ENCODE data around the gene SRP54.

DNA sequence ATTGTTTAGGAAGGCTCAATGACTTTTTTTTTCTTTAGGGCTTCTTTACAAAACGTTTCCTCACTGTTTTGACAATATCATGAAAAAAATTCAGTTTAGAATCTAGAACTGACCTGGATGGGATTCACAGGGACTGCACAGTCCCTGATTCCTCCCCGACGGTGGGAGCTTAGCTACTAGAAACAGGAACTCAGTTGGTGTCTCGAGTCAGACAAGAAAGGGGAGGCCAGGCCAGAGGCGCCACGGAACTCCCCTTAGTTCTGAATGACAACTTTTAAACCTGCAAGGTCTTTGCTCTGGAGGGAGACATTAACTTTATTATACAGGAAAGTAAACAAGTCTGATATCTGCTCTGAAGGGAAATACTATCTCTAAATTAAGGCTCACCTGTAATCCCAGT, 45.4 kb upstream of the SRP54 start:
- TF ChIP-seq EGR1 (IDR thresholded peaks at IDR 0.05; ENCODE audit: low read depth in 2 of 2): no peak
- no peak for TF ChIP-seq RAD21 (IDR thresholded peaks at IDR 0.05)
- TF ChIP-seq, protein P1, sequence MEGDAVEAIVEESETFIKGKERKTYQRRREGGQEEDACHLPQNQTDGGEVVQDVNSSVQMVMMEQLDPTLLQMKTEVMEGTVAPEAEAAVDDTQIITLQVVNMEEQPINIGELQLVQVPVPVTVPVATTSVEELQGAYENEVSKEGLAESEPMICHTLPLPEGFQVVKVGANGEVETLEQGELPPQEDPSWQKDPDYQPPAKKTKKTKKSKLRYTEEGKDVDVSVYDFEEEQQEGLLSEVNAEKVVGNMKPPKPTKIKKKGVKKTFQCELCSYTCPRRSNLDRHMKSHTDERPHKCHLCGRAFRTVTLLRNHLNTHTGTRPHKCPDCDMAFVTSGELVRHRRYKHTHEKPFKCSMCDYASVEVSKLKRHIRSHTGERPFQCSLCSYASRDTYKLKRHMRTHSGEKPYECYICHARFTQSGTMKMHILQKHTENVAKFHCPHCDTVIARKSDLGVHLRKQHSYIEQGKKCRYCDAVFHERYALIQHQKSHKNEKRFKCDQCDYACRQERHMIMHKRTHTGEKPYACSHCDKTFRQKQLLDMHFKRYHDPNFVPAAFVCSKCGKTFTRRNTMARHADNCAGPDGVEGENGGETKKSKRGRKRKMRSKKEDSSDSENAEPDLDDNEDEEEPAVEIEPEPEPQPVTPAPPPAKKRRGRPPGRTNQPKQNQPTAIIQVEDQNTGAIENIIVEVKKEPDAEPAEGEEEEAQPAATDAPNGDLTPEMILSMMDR (IDR thresholded peaks at IDR 0.05; ENCODE audit: low read depth, low read length, missing input control): no peak
- TF ChIP-seq, protein P2, sequence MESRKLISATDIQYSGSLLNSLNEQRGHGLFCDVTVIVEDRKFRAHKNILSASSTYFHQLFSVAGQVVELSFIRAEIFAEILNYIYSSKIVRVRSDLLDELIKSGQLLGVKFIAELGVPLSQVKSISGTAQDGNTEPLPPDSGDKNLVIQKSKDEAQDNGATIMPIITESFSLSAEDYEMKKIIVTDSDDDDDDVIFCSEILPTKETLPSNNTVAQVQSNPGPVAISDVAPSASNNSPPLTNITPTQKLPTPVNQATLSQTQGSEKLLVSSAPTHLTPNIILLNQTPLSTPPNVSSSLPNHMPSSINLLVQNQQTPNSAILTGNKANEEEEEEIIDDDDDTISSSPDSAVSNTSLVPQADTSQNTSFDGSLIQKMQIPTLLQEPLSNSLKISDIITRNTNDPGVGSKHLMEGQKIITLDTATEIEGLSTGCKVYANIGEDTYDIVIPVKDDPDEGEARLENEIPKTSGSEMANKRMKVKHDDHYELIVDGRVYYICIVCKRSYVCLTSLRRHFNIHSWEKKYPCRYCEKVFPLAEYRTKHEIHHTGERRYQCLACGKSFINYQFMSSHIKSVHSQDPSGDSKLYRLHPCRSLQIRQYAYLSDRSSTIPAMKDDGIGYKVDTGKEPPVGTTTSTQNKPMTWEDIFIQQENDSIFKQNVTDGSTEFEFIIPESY (IDR thresholded peaks at IDR 0.05): no peak

Data from liver (tissue), 3 donors.